Endodermal cell (in vitro differentiated cells): Measurements from ENCODE around the gene ARVCF. TPM values are rescaled to one million over a fixed set of nuclear protein-coding genes. Genes with fewer than 3 reads are reported as not detected.

ENCODE experiments used
- DNase-seq: peaks from one replicate; pipeline ENCODE4 v3.0.0-alpha.2; 2017
- H3K27ac ChIP-seq: 2 replicates; pipeline ENCODE4 v1.5.1; 2013; ENCODE audit warnings: mild to moderate bottlenecking, low read depth, low read length, moderate library complexity
- H3K27me3 ChIP-seq: 2 replicates; pipeline ENCODE4 v1.6.1; 2013; ENCODE audit warnings: mild to moderate bottlenecking, low read length, moderate library complexity; ENCODE audit not compliant: insufficient read depth, control insufficient read depth, poor library complexity, severe bottlenecking
- H3K36me3 ChIP-seq: 2 replicates; pipeline ENCODE4 v1.7.0; 2013; ENCODE audit warnings: mild to moderate bottlenecking, low read length, moderate library complexity; ENCODE audit not compliant: control insufficient read depth, insufficient read depth
- H3K4me1 ChIP-seq: one replicate; pipeline ENCODE4 v1.7.0; 2013; ENCODE audit warnings: low read length; ENCODE audit not compliant: control insufficient read depth, insufficient read depth
- H3K4me3 ChIP-seq: 2 replicates; pipeline ENCODE4 v1.5.1; 2013; ENCODE audit warnings: mild to moderate bottlenecking, low read length, moderate library complexity
- H3K9ac ChIP-seq: 2 replicates; pipeline ENCODE4 v1.6.1; 2013; ENCODE audit warnings: mild to moderate bottlenecking, low read length, moderate library complexity; ENCODE audit not compliant: poor library complexity, severe bottlenecking; ENCODE audit errors: extremely low read depth
- H3K9me3 ChIP-seq: 2 replicates; pipeline ENCODE4 v1.6.1; 2013; ENCODE audit warnings: mild to moderate bottlenecking, low read length, moderate library complexity; ENCODE audit not compliant: control insufficient read depth
- H3K27ac Mint-ChIP-seq: 2 replicates; pipeline ENCODE4 v1.8.0; 2020; ENCODE audit warnings: mixed read lengths
- H3K27me3 Mint-ChIP-seq: 2 replicates; pipeline ENCODE4 v1.8.0; 2021; ENCODE audit warnings: mild to moderate bottlenecking, mixed read lengths; ENCODE audit not compliant: insufficient read depth
- H3K36me3 Mint-ChIP-seq: 2 replicates; pipeline ENCODE4 v1.8.0; 2020; ENCODE audit warnings: low read depth, mixed read lengths
- H3K4me1 Mint-ChIP-seq: 2 replicates; pipeline ENCODE4 v1.8.0; 2020; ENCODE audit warnings: mixed read lengths
- H3K4me3 Mint-ChIP-seq: 2 replicates; pipeline ENCODE4 v1.8.0; 2020; ENCODE audit warnings: mild to moderate bottlenecking, moderate library complexity, mixed read lengths
- H3K9me3 Mint-ChIP-seq: 2 replicates; pipeline ENCODE4 v1.8.0; 2020; ENCODE audit warnings: mild to moderate bottlenecking, mixed read lengths
- CTCF ChIP-seq: fragments of 200-600 bp; sonication (generic); conservative IDR thresholded peaks from 2 replicates; pipeline ENCODE4 v1.5.0; 2021; ENCODE audit warnings: antibody characterized with exemption, mild to moderate bottlenecking
- WGBS, 2 experiments: methylation state at CpG; one replicate each; pipeline versions ENCODE4 v1.1.5 to v1.1.7; 2013; ENCODE audit warnings: missing lambda C conversion rate in 2 of 2, mixed read lengths in 1 of 2; ENCODE audit not compliant: insufficient coverage in 1 of 2, insufficient read length in 1 of 2; 5-methylcytosine and 5-hydroxymethylcytosine counted together
- total RNA-seq, 2 donors: library from RNA; stranded (reverse); fragmentation: NEBNext Ultra II Directional in 1 of 2; extraction: Animal tissue kit (Norgen Biotek cat#: 25700) in 1 of 2; gene quantifications; 2 replicates in 1 of 2; 3 replicates in 1 of 2; pipeline ENCODE4 v1.2.1, GENCODE V29; 2021

ARVCF gene
- total RNA-seq, 2 donors from 2014 or later, result 48.3 to 61.3 TPM

GRCh38 chr22:20038574-20038973 lies 22.0 kb upstream of the ARVCF start:
- Mint-ChIP-seq H3K27me3 (no peaks in the 10 kb centered on the region), H3K36me3 (peaks cover 30% of the 10 kb centered on the region), H3K9me3 (no peaks in the 10 kb centered on the region), H3K4me1 (peaks cover 5% of the 10 kb centered on the region), H3K4me3 (no peak overlapping the region), H3K27ac (no peak overlapping the region)
- Histone ChIP-seq H3K9ac (no peak overlapping the region), H3K4me1 (no peaks in the 10 kb centered on the region), H3K36me3 (peaks cover 9% of the 10 kb centered on the region), H3K27ac (no peak overlapping the region), H3K27me3 (no peaks in the 10 kb centered on the region), H3K4me3 (no peak overlapping the region), H3K9me3 (no peaks in the 10 kb centered on the region)
- DNase-seq, result no peak
- TF ChIP-seq CTCF, result no peak
- 92 to 100% methylated on average over 6 to 7 of the region's 7 CpGs for WGBS, 2 experiments

GRCh38 chr22:20037419-20037818 lies 20.8 kb upstream of the ARVCF start:
- H3K27ac ChIP-seq, result no peak overlapping the region
- Mint-ChIP-seq H3K36me3 (peaks cover 25% of the 10 kb centered on the region), H3K27me3 (no peaks in the 10 kb centered on the region), H3K27ac (peak overlapping the region; percentile 5), H3K4me1 (peaks cover 5% of the 10 kb centered on the region), H3K9me3 (no peaks in the 10 kb centered on the region), H3K4me3 (no peak overlapping the region)
- H3K4me3 ChIP-seq, result no peak overlapping the region
- no peaks in the 10 kb centered on the region for H3K9me3 ChIP-seq
- 80 to 89% methylated on average over 3 of the region's 3 CpGs for WGBS, 2 experiments
- H3K9ac ChIP-seq, result no peak overlapping the region
- peaks cover 9% of the 10 kb centered on the region for H3K36me3 ChIP-seq
- TF ChIP-seq CTCF, result no peak
- DNase-seq, result no peak
- no peaks in the 10 kb centered on the region for H3K27me3 ChIP-seq
- H3K4me1 ChIP-seq, result no peaks in the 10 kb centered on the region

- H3K4me1 ChIP-seq, result no peaks in the 10 kb centered on the region
- no peaks in the 10 kb centered on the region for H3K9me3 Mint-ChIP-seq
- no peak for TF ChIP-seq CTCF
- peaks cover 5% of the 10 kb centered on the region for H3K4me1 Mint-ChIP-seq
- 94 to 96% methylated on average over 15 to 25 of the region's 25 CpGs for WGBS, 2 experiments
- no peaks in the 10 kb centered on the region for H3K27me3 ChIP-seq
- no peaks in the 10 kb centered on the region for H3K27me3 Mint-ChIP-seq
- H3K4me3 ChIP-seq, result no peak overlapping the region
- no peak overlapping the region for H3K4me3 Mint-ChIP-seq
- peaks cover 25% of the 10 kb centered on the region for H3K36me3 Mint-ChIP-seq
- no peak overlapping the region for H3K27ac Mint-ChIP-seq
- peaks cover 9% of the 10 kb centered on the region for H3K36me3 ChIP-seq
- no peak overlapping the region for H3K9ac ChIP-seq
- no peak for DNase-seq
- H3K9me3 ChIP-seq, result no peaks in the 10 kb centered on the region
- H3K27ac ChIP-seq, result no peak overlapping the region
Measured at GRCh38 chr22:20036535-20037392, 20.1 kb upstream of the ARVCF start.
